Memory B cell (primary cell): ENCODE data around the gene PCGF1.
"Not testable (repeated sequence)": the region's sequence is repeated elsewhere in the genome, so short reads cannot be mapped to it uniquely, and the experiment has no call there.

Experiments used
- ATAC-seq: fragments of 150-1000 bp; cut with Tn5 transposase; 2 replicates; pipeline ENCODE4 v1.10.0; 2021; ENCODE audit warnings: low read depth, mild to moderate bottlenecking, moderate library complexity
- DNase-seq, 2 donors: peaks; one replicate each; pipeline ENCODE4 v3.0.0; 2022; ENCODE audit warnings: low spot score in 2 of 2
- H3K27ac Mint-ChIP-seq: one replicate; pipeline ENCODE4 v1.8.0; 2022; ENCODE audit warnings: mild to moderate bottlenecking, moderate library complexity, mixed read lengths
- H3K27me3 Mint-ChIP-seq: one replicate; pipeline ENCODE4 v1.8.0; 2022; ENCODE audit warnings: mixed read lengths
- H3K36me3 Mint-ChIP-seq: one replicate; pipeline ENCODE4 v1.8.0; 2022; ENCODE audit warnings: mild to moderate bottlenecking, mixed read lengths
- H3K4me1 Mint-ChIP-seq: one replicate; pipeline ENCODE4 v1.8.0; 2022; ENCODE audit warnings: mixed read lengths
- H3K4me3 Mint-ChIP-seq: one replicate; pipeline ENCODE4 v1.8.0; 2022; ENCODE audit warnings: mild to moderate bottlenecking, moderate library complexity, mixed read lengths
- H3K9me3 Mint-ChIP-seq: one replicate; pipeline ENCODE4 v1.8.0; 2022; ENCODE audit warnings: mixed read lengths

Gene PCGF1

DNA sequence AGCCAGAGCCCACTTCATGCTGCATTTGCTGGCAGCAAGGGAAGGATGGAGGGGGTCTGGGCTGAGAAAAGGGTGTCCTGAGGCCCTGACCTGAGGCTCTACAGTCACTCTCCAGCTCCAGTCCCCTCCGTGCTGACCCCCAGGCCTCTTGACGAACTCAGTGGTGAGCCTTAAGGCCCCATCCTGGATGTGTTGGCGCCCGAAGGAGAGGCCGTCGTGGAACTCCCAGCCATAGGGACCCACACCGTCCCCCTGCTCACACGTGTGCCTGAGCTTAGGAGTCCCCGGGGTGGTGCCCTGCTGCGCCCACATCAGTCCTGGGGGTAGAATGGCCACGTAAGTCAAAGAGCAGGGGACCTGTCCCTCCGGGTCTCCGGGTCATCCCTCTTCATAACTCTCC lies 43.1 kb downstream of the PCGF1 start:
- peak overlapping the region; percentile 98 for H3K4me3 Mint-ChIP-seq
- peaks cover 6% of the 10 kb centered on the region for H3K36me3 Mint-ChIP-seq
- no peak for DNase-seq
- H3K27ac Mint-ChIP-seq: peak overlapping the region; percentile 97
- peaks cover 23% of the 10 kb centered on the region for H3K4me1 Mint-ChIP-seq
- H3K9me3 Mint-ChIP-seq: no peaks in the 10 kb centered on the region
- H3K27me3 Mint-ChIP-seq: no peaks in the 10 kb centered on the region
- ATAC-seq: no peak

DNA sequence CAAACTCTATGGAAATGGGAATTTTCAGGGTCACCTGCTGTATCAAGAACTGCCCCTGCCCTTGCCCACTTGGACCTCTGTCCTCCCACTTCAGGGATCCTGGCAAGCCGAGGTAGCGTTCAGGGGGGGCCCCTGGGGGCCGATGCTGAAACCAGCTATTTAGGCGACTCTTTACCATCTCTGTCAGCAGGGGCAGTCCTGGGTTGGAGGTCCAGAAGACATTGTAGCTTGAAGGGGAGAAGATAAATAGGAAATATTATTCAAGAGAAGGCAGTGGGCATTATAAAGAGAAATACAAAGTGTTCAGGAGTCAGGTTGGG lies 44.7 kb downstream of the PCGF1 start:
- peak overlapping the region; percentile 24 for H3K27ac Mint-ChIP-seq
- H3K9me3 Mint-ChIP-seq: no peaks in the 10 kb centered on the region
- ATAC-seq: no peak
- no peak overlapping the region for H3K4me3 Mint-ChIP-seq
- peaks cover 28% of the 10 kb centered on the region for H3K4me1 Mint-ChIP-seq
- H3K27me3 Mint-ChIP-seq: no peaks in the 10 kb centered on the region
- peaks cover 6% of the 10 kb centered on the region for H3K36me3 Mint-ChIP-seq
- no peak for DNase-seq

DNA sequence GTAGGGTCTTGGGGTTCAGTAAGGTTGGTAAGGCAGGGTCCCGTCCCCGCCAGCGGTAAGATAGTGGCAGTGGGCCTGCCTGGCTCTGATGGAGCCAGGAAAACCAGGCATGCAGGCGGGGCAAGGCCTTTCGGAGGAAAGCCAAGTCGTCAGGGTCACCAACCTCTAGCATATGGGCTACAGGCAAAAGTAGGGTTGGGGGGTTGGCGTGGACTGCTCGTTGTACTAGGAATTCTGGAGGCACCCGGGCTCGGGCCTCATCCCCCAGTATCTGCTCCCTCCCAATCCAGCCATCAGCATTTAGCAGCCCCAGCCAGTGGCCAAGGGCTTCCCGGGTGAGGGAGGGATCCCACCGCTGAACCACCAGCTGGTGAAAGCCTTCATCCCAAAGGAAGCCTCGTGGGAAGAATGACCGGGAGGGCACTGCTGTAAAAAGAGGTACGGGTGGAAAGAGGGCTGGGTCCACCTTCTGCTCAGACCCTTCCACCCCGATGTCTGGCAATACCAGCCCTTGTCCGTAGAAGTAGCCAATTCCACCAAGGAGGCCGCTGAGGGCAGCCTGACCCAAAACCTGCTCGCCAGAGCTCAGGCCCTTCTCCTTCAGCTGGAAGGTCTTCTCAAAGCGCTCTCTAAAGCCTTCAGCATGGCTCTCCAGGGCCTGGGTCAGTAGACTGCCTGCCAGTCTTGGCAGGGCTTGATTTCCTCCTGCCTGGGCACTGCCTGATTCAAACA lies 45.3 kb downstream of the PCGF1 start:
- peak overlapping the region; percentile 24 for H3K27ac Mint-ChIP-seq
- H3K27me3 Mint-ChIP-seq: no peaks in the 10 kb centered on the region
- H3K9me3 Mint-ChIP-seq: no peaks in the 10 kb centered on the region
- ATAC-seq: no peak
- no peak for DNase-seq
- peaks cover 29% of the 10 kb centered on the region for H3K4me1 Mint-ChIP-seq
- H3K4me3 Mint-ChIP-seq: no peak overlapping the region
- peaks cover 6% of the 10 kb centered on the region for H3K36me3 Mint-ChIP-seq

DNA sequence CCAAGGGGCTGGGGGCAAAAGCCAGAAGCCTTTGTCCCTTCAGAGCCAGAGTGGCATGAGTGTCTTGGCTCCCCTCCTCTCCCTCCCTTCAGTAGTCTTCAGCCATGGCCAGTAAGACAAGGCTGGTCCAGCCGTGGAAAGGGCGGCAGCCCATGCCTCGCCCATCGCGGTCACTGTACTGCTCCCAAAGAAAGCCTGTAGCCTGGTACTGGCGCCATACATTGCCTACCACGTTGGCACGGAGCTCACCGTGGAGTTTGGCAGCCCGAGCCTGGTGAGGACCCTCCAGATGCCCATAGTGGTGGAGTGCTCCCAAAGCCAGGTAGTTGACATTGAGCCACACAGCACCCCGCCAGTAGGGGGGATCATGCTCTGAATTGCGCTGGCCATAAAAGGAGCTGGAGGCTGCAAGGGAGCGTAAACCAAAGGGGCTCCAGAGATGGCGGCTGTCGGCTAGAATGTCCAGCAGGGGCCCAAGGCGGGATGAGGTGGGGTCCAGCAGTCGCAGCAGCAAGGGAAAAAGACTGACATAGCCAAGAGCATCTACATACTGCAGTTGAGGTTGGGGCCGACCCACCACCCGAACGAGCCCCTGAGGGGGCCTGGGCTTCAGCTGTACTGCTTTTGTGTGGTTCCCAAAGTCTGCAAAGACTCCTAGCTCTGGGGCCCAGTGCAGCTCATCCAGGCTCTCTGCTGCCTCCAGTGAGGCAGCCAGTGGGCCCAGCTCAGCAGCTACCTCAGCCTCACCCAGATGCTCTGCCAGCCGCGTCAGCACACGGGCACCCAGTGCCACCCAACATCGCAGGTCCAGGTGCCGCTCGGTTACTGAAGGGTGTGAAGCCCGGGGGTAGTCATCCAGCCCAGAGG lies 46.1 kb downstream of the PCGF1 start:
- ATAC-seq (no peak), DNase-seq (no peak)
- H3K36me3 Mint-ChIP-seq: peaks cover 9% of the 10 kb centered on the region
- peaks cover 37% of the 10 kb centered on the region for H3K4me1 Mint-ChIP-seq
- H3K9me3 Mint-ChIP-seq: no peaks in the 10 kb centered on the region
- no peak overlapping the region for H3K4me3 Mint-ChIP-seq
- no peak overlapping the region for H3K27ac Mint-ChIP-seq
- no peaks in the 10 kb centered on the region for H3K27me3 Mint-ChIP-seq

DNA sequence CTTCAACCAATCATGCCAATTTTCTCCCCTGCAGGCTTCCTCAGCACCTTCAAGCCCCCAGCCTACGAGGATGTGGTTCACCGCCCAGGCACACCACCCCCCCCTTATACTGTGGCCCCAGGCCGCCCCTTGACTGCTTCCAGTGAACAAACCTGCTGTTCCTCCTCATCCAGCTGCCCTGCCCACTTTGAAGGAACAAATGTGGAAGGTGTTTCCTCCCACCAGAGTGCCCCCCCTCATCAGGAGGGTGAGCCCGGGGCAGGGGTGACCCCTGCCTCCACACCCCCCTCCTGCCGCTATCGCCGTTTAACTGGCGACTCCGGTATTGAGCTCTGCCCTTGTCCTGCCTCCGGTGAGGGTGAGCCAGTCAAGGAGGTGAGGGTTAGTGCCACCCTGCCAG lies 47.3 kb downstream of the PCGF1 start:
- Mint-ChIP-seq H3K36me3 (peaks cover 11% of the 10 kb centered on the region), H3K4me1 (peaks cover 42% of the 10 kb centered on the region), H3K4me3 (peak overlapping the region; percentile 21)
- not testable (repeated sequence) for H3K27me3 Mint-ChIP-seq, DNase-seq, ATAC-seq, H3K9me3 Mint-ChIP-seq, H3K27ac Mint-ChIP-seq

DNA sequence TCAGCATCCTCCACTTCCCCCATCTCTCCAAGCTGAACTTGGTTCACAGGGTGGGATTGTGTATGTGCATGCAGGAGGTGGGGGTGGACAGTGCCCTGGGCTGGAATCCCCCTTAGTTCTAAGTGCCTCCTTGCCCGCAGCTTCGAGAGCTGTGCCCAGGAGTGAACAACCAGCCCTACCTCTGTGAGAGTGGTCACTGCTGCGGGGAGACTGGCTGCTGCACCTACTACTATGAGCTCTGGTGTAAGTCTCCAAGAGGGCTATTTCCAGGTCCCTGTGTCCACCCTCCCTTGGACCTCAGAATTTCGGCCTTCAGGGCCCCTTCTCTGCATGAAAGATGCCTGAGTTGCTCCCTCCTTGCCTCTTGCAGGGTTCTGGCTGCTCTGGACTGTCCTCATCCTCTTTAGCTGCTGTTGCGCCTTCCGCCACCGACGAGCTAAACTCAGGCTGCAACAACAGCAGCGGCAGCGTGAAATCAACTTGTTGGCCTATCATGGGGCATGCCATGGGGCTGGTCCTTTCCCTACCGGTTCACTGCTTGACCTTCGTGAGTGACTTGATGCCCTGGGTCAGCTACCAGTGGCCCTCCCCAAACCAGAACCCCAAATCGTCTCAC lies 47.9 kb downstream of the PCGF1 start:
- Mint-ChIP-seq H3K36me3 (peaks cover 11% of the 10 kb centered on the region), H3K4me1 (peaks cover 48% of the 10 kb centered on the region), H3K4me3 (peak overlapping the region; percentile 83)
- not testable (repeated sequence) for H3K9me3 Mint-ChIP-seq, H3K27ac Mint-ChIP-seq, H3K27me3 Mint-ChIP-seq, ATAC-seq, DNase-seq

DNA sequence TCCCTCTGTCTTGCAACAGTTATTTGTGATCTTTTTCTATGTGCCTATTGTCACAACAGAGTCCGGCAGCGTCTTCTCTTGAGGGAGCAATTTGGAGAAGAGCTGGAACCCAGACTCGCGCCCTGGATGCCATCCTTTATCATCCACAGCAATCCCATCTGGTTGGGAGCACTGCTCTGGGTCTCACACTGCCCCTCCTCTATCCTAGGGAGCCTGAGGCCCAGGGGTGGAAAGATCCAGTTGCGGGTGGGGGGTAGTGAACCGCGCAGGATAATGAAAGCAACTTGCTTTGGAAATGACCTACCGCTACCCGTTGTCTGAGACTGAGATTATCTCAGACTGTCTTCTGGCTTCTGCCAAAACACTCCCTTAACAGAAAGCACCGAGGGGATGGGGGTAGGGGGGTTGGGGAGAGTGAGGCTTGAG lies 48.5 kb downstream of the PCGF1 start:
- H3K9me3 Mint-ChIP-seq: no peaks in the 10 kb centered on the region
- H3K27ac Mint-ChIP-seq: peak overlapping the region; percentile 99
- ATAC-seq: no peak
- H3K27me3 Mint-ChIP-seq: no peaks in the 10 kb centered on the region
- H3K4me3 Mint-ChIP-seq: peak overlapping the region; percentile 96
- peaks cover 11% of the 10 kb centered on the region for H3K36me3 Mint-ChIP-seq
- no peak for DNase-seq
- peaks cover 44% of the 10 kb centered on the region for H3K4me1 Mint-ChIP-seq

DNA sequence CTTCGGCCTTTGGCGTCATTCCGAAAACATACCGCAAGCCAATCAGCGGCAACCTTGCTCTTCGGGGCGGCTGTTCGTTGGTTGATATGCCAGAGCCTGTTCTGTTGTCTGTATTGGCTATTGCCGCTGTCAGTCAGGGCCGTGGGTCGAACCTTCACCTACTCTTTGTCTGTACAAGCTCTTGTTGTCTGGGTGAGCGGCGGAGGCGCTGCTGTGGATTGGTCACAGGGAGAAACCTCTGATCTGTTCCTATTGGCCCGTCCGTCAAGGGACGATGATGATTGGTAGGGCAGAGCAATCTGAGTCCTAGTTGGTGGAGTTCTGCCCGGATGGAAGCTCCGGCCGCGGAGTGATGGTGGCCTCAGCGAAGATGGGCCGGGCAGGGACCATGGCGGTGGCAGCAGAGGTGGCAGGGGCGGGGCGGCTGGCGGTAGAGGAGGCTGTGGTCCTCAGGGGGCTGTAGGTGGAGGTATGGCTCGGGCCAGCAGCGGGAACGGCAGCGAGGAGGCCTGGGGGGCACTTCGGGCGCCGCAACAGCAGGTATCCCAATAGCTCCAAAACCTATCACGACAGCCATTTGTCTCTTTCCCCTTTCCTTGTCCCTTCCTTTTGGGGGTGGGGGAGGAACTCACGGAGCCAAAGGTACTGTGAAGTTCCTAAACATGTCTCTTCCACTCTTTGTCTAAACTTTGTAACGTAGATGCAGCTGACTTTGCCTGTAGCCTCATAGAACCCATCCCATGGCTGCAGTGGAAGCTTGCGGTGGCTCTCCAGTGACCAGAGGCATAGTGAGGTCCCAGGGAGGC lies 49.2 kb downstream of the PCGF1 start, which contains the start of gene WBP1:
Gene WBP1 (plus strand): TSS at position 307 of the 806 bp plus-strand sequence. CDS start 165 bp downstream, at position 472.
- Mint-ChIP-seq H3K27ac (peak within 1 kb of the TSS; percentile 99), H3K4me3 (peak within 1 kb of the TSS; percentile 96), H3K4me1 (peaks cover 44% of the 10 kb centered on the region), H3K27me3 (no peaks in the 10 kb centered on the region), H3K36me3 (peaks cover 11% of the 10 kb centered on the region), H3K9me3 (no peaks in the 10 kb centered on the region)
- ATAC-seq (peak; percentile 76), DNase-seq (peak in 1 of 2 donors; percentile 96)

DNA sequence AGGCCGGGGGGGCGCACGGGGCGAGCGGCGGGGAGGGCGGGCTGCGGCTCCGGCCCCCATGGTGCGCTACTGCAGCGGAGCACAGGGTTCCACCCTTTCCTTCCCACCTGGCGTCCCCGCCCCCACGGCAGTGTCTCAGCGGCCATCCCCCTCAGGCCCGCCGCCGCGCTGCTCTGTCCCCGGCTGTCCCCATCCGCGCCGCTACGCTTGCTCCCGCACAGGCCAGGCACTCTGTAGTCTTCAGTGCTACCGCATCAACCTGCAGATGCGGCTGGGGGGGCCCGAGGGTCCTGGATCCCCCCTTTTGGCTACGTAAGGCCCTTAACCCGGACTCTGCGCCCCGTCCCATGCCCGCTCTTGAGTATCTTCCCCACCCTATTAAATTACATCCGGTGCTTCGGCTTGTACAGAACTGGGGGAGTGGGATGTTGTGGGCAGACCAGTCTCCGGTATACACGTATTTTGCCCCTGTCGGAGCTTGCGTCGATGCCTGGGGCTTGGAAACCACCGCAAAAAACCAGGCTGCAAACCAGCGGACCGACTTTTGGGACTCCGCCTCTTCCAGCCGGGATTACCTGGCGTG lies 49.9 kb downstream of the PCGF1 start:
- Mint-ChIP-seq H3K36me3 (peaks cover 8% of the 10 kb centered on the region), H3K27me3 (no peaks in the 10 kb centered on the region)

DNA sequence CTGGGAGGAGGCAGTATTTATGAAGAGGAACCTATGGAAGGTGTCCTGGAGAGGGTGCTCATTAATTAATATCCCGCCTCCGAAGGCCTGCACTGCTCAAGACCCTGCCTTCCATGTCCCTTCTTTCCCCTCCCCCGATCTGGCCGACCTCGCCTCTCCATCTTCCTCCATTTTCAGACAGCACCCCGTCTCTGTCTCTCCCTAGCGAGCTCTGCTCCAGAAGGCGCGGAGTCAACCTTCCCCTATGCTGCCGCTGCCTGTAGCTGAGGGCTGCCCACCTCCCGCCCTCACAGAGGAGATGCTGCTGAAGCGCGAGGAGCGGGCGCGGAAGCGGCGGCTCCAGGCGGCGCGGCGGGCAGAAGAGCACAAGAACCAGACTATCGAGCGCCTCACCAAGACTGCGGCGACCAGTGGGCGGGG lies 50.4 kb downstream of the PCGF1 start:
- H3K4me3 Mint-ChIP-seq: peak overlapping the region; percentile 96
- H3K4me1 Mint-ChIP-seq: peaks cover 43% of the 10 kb centered on the region

More for the DNA sequence above, 49.9 kb downstream of the PCGF1 start:
- ATAC-seq (peak; percentile 47), DNase-seq (peak; percentile 85 to 89)
- Mint-ChIP-seq H3K27ac (peak overlapping the region; percentile 99), H3K9me3 (no peaks in the 10 kb centered on the region), H3K4me1 (peaks cover 41% of the 10 kb centered on the region), H3K4me3 (peak overlapping the region; percentile 96)

More for the DNA sequence above, 50.4 kb downstream of the PCGF1 start:
- Mint-ChIP-seq H3K27me3 (no peaks in the 10 kb centered on the region), H3K36me3 (peaks cover 5% of the 10 kb centered on the region), H3K9me3 (no peaks in the 10 kb centered on the region), H3K27ac (peak overlapping the region; percentile 99)
- no peak for DNase-seq
- ATAC-seq: no peak
